Psoas muscle (tissue), 8 donors: ENCODE results near the gene TRAFD1. TPM values are rescaled to one million over a fixed set of nuclear protein-coding genes. Genes with fewer than 3 reads are reported as not detected.
A peak's percentile ranks its signal among the peaks of the same experiment; 100 is the strongest.

Source experiments
- ATAC-seq, 4 donors: fragments of 200-7000 bp; cut with Tn5 transposase; one replicate each; pipeline ENCODE4 v1.9.1; 2020; ENCODE audit warnings: moderate library complexity in 3 of 4, mild to moderate bottlenecking in 2 of 4
- DNase-seq, 2 donors: peaks; one replicate each; pipeline ENCODE4 v3.0.0-alpha.2; 2020
- H3K27ac ChIP-seq: fragments of 200-600 bp; one replicate; pipeline ENCODE4 v1.8.0; 2022
- H3K27me3 ChIP-seq, 3 donors: fragments of 200-600 bp in 1 of 3; one replicate each; pipeline versions ENCODE4 v1.6.1 to v1.8.0; 2013 to 2022; ENCODE audit warnings: low read length in 2 of 3, mild to moderate bottlenecking in 2 of 3, moderate library complexity in 1 of 3; ENCODE audit not compliant: insufficient read depth in 3 of 3
- H3K36me3 ChIP-seq, 2 donors: fragments of 200-600 bp in 1 of 2; one replicate each; pipeline versions ENCODE4 v1.6.1 to v1.8.0; 2013 to 2022; ENCODE audit warnings: low read depth in 1 of 2, mild to moderate bottlenecking in 1 of 2, moderate library complexity in 1 of 2; ENCODE audit not compliant: insufficient read depth in 1 of 2
- H3K4me1 ChIP-seq: fragments of 200-600 bp; one replicate; pipeline ENCODE4 v1.8.0; 2022
- H3K4me3 ChIP-seq: fragments of 200-600 bp; one replicate; pipeline ENCODE4 v1.8.0; 2022; ENCODE audit warnings: mild to moderate bottlenecking
- H3K9me3 ChIP-seq: fragments of 200-600 bp; one replicate; pipeline ENCODE4 v1.8.0; 2022
- WGBS, 3 donors: extraction: QIAGEN DNeasy Blood & Tissue Kit; methylation state at CpG; one replicate each; pipeline versions ENCODE4 v1.1.6 to v1.1.7; 2013; 5-methylcytosine and 5-hydroxymethylcytosine counted together
- intact Hi-C, 2 donors: fragments of 100-400 bp; cut with DNase I; formaldehyde crosslinking; loops; one replicate each; pipeline versions ENCODE4 v1.11.0 to v1.14.2; 2022
- polyA plus RNA-seq, 3 donors: library from polyadenylated mRNA; stranded (reverse); fragments of 200-250 nt; gene quantifications; one replicate each; pipeline ENCODE4 v1.2.3, GENCODE V29; 2013
- total RNA-seq, 4 donors: library from RNA; stranded (reverse); fragmentation: NEBNext Ultra II Directional in 2 of 4; extraction: Animal tissue kit (Norgen Biotek cat#: 25700) in 2 of 4; gene quantifications; one replicate each; pipeline versions ENCODE4 v1.2.1 to v1.2.4, GENCODE V29; 2021 to 2023
- TF ChIP-seq, protein P1 (sequence below): fragments of 200-600 bp; IDR thresholded peaks from one replicate; pipeline ENCODE4 v1.8.0; 2022; ENCODE audit warnings: antibody characterized with exemption
- donor health status: healthy with polysubstance abuse.
- donor health status: DM: no; HTN: no; CAD: no; lungs with moderate emphysema.
- donor health status: Bipolar disorder and iron deficiency.
- donor health status: healthy.
- donor health status: DM: yes; HTN: yes; CAD: no.
- donor health status: DM: no; HTN: no; CAD: no.
- donor health status: DM: no; HTN: no; CAD: no.
- donor health status: DM: yes; HTN: yes; CAD: no.

TRAFD1 gene
- total and polyA plus RNA-seq, 7 donors: 5.0 to 21.0 (median 16.0) TPM

GRCh38 chr12:112162241-112162790, 37.0 kb downstream of the TRAFD1 start:
- TF ChIP-seq, protein P1, sequence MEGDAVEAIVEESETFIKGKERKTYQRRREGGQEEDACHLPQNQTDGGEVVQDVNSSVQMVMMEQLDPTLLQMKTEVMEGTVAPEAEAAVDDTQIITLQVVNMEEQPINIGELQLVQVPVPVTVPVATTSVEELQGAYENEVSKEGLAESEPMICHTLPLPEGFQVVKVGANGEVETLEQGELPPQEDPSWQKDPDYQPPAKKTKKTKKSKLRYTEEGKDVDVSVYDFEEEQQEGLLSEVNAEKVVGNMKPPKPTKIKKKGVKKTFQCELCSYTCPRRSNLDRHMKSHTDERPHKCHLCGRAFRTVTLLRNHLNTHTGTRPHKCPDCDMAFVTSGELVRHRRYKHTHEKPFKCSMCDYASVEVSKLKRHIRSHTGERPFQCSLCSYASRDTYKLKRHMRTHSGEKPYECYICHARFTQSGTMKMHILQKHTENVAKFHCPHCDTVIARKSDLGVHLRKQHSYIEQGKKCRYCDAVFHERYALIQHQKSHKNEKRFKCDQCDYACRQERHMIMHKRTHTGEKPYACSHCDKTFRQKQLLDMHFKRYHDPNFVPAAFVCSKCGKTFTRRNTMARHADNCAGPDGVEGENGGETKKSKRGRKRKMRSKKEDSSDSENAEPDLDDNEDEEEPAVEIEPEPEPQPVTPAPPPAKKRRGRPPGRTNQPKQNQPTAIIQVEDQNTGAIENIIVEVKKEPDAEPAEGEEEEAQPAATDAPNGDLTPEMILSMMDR: no peak
- H3K27me3 ChIP-seq: no peaks in the 10 kb centered on the region
- intact Hi-C loops: no loop called here
- no peak overlapping the region for H3K27ac ChIP-seq
- H3K4me3 ChIP-seq: no peak overlapping the region
- 93 to 95% (median 94%) methylated on average over 12 of the region's 12 CpGs for WGBS, 3 donors
- H3K4me1 ChIP-seq: no peaks in the 10 kb centered on the region
- H3K9me3 ChIP-seq: no peaks in the 10 kb centered on the region
- no peak for ATAC-seq
- DNase-seq: no peak
- H3K36me3 ChIP-seq: peaks cover 0 to 86% of the 10 kb centered on the region in 2 donors

- H3K9me3 ChIP-seq: no peaks in the 10 kb centered on the region
- no peak overlapping the region for H3K27ac ChIP-seq
- intact Hi-C loops: no loop called here
- 88 to 98% (median 93%) methylated on average over 8 of the region's 8 CpGs for WGBS, 3 donors
- DNase-seq (no peak), ATAC-seq (peak in 1 of 4 donors; percentile 21)
- H3K36me3 ChIP-seq: peaks cover 0 to 90% of the 10 kb centered on the region in 2 donors
- TF ChIP-seq, protein P1: no peak
- H3K27me3 ChIP-seq: no peaks in the 10 kb centered on the region
- no peak overlapping the region for H3K4me3 ChIP-seq
- no peaks in the 10 kb centered on the region for H3K4me1 ChIP-seq
Observed at GRCh38 chr12:112163056-112163455, 37.7 kb downstream of the TRAFD1 start.

- no peaks in the 10 kb centered on the region for H3K27me3 ChIP-seq
- 93 to 96% (median 93%) methylated on average over 19 to 22 of the region's 22 CpGs for WGBS, 3 donors
Observed at GRCh38 chr12:112163471-112163991, 38.2 kb downstream of the TRAFD1 start.

DNA sequence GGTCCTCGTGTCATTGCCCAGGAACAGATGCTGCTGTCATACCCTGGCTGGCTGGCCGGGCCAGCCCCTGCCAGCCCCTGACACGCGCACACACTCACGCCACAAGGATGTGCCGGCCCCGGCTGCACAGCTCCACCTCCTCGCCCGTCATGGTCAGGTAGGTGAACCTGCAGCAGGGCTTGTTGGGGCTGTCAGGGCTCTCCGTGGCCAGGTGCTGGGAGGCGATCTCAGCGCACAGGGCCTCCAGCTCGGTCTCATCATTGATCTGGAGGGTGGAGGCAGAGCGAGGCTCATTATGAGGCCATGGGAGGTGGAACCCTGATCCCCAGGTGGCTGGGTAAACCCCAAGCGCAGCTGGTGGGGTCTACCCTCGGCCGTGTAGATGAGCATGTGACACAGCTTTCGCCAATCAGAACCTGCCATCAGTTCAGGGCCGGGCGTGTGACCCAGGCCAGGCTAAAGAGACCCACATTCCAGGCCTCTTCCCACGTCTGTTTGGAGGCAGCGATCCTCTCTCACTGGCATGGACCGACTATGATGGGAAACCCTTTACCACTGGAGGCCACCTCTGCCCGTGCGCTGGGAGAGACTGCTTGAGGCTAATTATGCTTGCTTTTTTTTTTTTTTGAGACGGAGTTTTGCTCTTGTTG, 38.8 kb downstream of the TRAFD1 start:
- intact Hi-C loops: no loop called here
- Histone ChIP-seq H3K4me3 (no peak overlapping the region), H3K9me3 (no peaks in the 10 kb centered on the region), H3K27ac (no peak overlapping the region), H3K36me3 (peaks cover 0 to 90% of the 10 kb centered on the region in 2 donors), H3K27me3 (no peaks in the 10 kb centered on the region), H3K4me1 (no peaks in the 10 kb centered on the region)
- DNase-seq (no peak), ATAC-seq (no peak)
- TF ChIP-seq, protein P1: no peak
- whole genome bisulfite sequencing, 3 donors: 87 to 89% (median 88%) methylated on average over 26 of the region's 26 CpGs

More at GRCh38 chr12:112163471-112163991, 38.2 kb downstream of the TRAFD1 start:
- no peak overlapping the region for H3K4me3 ChIP-seq
- no peaks in the 10 kb centered on the region for H3K9me3 ChIP-seq
- H3K36me3 ChIP-seq: peaks cover 0 to 90% of the 10 kb centered on the region in 2 donors
- DNase-seq: no peak
- TF ChIP-seq, protein P1: no peak
- no peak overlapping the region for H3K27ac ChIP-seq
- no peaks in the 10 kb centered on the region for H3K4me1 ChIP-seq
- intact Hi-C loops: no loop called here
- no peak for ATAC-seq
